ENCODE data around the gene SELENON.

- TF ChIP-seq CTCF (conservative IDR thresholded peaks at IDR 0.05) (no peak), ZFX (IDR thresholded peaks at IDR 0.05) (no peak)
These were observed 28.5 kb downstream of the SELENON start for GRCh38 chr1:25828491-25828890.
